GM21515 (cell line): Measurements from ENCODE around the gene CTNNA2.

Experiments
- ATAC-seq: cut with Tn5 transposase; IDR thresholded peaks from one replicate; pipeline ENCODE4 v1.9.1; 2021; ENCODE audit not compliant: unreplicated experiment

The CTNNA2 gene

DNA sequence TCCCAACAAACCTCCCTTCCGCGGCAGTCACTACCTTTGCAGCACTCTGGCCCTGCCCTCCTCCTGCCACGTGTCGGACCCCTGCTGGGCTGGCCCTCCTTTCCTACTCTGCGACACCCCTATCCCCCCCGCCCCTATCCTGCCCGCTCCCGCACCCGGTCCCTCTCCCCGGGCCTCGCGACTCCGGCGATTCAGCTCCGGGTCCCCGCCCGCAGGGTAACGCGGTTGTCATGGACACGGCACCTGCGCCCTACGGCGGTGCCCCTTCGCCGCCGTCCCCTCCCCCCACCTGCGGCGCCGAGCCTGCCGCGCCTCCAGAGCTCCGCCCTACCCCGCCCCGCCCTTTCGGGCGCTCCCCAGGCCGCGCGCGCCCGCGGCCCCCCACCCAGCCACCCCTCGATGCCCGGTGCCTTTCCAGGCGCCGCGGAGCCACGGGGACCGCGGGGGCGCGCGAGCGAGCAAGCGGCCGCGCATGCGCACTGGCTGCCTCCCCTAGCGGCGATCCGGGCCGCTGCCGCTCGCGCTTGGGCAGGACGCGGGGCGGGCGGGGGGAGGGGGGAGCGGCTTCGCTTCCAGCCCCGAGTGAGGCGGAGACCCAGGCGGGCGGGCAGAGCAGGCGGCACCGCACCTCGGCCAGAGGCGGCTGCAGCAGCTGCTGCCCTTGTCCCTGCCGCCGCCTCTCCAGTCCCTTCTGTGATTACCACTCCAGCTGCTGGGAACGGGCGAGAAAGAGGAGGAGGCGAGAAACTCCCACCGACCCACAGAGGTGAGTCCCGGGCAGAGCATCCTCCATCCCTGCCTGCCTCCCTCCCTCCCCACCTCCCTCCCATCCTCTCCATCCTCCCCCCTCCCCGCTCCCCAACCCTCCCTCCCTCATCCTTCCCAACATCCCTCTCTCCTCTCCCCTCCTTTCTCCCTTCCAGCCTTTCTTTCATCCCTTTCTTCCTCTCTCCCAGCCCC is at the start of gene CTNNA2:
Gene CTNNA2 (plus strand): TSS at position 610 of the 960 bp plus-strand sequence.
- ATAC-seq, result no peak

DNA sequence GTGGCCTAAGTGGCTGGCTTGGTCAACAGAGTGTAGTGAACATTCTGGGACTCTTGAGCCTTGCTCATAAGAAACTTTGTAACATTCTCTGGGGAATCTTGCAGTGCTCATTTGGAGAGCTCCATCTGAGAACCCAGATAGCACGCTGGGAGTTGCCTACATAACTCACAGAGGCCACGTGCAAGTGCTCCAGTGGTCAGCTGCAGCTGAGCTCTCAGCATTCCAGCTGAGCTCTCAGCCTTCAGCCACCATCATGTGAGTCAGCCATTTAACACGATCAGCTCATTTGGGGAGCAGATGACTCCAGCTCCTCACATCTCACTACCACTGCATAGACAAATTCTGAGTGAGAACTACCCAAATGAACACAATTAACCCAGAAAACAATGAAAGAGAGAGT is 25.5 kb upstream of the CTNNA2 start:
- no peak for ATAC-seq

DNA sequence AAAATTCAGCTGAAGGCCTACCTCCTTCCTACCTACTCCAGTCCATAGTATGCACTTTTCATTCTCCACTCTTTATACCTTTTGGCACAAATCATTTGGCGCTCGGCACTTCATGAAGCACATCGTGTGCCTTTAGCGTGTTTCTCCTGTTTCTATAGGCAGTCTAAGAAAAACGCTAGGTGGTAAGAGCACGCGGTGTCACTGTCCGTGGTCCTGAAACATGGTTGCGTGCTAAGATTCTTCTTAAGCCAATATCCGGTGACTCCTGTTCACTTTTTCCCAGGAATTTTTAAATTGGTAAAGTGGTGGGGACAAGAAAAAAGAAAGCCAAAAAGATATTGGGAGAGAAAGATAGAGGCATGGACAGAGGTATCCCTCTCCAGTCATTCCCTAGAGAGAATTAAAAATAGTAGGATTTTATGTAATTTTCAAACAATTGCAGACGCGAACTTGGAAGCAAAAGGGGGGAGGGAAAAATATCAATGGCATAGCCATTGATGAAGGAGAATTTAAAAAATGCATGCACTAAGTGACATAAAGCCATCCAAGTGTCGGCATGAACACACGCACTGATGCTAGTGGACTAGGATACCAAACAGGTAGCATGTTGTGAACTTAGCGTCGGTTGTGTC is 1.4 kb upstream of the CTNNA2 start:
- no peak for ATAC-seq

DNA sequence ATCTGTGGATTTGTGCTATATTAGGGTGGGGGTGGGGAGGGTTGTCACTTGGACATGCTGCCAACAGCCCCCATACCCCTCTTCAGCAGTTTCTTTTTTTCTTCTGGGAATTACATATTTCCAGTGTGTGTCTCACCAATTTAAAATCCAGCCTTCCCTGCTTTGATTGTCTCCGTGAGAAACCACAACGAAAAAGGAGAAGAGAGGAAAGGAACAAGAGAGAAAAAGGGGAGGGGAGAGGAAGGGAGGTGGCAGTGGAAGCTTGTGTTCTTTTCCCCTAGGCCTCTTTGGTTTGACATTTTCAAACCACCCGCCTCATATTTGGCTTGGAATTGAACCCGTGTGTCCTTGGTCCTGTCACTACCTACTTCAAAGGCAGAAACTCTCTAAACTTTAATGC is 860 bp downstream of the CTNNA2 start:
- ATAC-seq, result no peak

DNA sequence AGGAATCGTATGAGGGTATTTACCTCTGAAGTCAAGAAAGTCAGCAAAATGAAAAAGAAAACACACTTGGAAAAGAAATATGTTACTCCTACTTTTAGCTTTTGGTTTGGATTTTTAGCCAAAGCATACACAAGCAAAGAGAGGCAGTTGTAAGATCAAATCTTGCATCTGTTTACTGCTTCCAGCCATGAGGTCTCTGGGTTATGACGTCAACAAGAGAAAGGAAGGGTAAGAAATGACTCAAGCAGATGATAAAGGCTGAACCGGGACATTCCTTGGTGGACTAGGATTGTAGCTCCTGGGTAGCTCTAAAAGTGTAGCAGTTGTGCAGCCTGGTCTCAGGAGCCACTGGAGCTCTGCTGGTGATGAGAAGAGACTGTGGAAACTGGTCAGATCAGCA is 16.8 kb downstream of the CTNNA2 start:
- no peak for ATAC-seq

DNA sequence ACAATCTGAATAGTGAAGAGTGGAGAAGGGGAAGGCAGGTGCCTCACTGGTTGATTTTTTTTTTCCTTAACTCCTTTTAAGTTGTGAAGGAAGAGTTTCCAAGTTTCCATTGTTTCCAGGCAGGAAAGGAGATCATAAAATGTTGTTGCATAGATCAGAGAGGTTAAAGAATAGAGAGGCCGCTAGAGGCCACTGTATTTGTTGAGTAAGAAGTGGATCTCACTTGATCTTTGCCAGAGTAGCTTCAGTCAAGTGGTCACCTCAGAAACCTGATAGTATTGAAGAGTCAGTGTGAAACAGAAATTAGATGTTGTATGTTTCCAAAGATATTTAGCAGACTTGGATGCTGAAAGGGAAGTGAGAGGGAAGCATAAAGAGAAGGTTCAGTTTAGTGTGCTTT is 17.6 kb downstream of the CTNNA2 start:
- ATAC-seq, result no peak

DNA sequence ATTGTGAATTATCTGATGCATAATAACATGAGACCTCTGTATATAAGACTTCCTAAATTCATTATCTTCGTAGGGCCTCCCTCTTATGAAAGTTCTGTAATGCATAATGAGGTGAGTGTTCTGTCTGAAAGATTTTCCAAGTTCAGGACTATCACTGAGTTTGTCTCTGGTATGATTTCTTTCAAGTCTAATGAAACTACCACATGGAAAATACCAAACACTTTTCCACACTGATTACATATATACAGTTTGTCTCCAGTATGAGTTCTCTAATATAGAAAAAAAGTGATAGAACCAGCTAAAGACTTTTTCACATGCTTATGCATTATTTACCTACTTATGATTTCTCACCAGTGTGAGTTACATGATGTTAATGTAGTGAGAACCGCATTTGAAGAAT is 34.7 kb downstream of the CTNNA2 start:
- no peak for ATAC-seq

DNA sequence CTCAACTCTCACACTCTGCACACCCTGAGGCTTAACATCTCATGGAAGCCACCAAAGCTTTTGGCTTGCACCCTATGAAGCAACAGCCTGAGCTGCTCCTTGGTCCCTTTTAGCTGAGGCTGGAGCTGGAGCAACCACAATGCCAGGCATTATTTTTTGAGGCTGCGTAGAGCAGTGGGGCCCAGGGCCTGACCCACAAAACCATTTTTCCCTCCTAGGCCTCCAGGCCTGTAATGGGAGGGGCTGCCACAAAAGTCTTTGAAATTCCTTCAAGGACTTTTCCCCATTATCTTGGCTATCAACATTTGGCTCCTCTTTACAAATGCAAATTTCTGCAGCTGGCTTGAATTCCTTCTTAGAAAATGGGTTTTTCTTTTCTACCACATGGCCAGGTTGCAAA is 39.8 kb downstream of the CTNNA2 start:
- ATAC-seq, result no peak

DNA sequence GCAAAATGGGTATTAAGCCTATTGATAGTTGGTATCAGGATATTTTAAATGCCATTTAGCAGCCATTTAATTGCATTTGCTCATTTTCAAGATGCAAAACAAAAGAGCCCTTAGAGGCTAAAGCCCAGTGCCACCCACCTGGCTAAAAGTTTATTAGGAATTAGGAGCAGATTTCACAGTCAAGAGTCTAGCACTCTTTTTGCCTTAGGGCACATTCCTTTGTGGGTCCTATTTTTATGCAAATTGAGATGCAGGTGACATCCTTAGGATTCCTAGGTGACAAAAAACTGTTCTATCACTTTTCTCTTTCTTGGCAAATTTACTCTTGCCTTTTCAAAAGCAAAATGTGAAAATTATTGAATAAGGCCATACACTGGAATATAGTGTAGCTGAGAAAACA is 42.0 kb downstream of the CTNNA2 start:
- ATAC-seq, result no peak

DNA sequence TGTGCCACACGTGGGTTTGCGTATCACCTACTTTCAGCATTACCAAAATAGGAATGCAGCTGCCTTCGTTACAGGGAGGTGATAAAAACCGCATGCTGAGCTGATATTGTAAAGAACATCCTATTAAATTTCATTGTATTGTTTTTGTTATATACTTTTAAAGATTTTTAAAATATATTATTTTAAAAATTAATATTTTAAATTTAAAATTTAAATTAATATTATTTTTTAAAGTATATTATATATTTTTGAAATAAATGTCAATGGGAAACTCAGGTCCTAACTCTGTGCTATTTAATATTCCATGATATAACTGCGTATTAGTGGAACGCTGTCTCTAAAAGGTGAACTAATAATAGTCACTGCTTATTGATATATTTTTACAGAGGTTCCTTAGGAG is 51.2 kb downstream of the CTNNA2 start:
- ATAC-seq, result no peak

DNA sequence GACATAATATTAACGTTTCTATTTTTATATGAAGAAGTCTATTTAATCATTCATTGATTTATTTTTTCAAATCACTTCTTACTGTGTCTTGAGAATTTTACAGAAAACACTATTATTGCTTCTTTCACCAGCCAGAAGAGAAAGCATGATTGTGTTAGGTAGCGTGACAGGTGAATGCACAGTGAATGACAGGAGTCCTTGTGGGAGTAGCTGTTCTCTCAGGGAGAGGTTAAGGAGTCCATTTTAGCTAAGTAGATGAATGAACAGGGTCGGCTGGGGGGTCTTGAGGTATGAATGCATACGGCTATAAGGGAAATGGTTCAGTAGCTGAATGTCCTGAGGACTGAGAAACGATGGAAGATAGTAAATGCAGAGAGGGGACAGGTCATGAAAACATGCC is 56.2 kb downstream of the CTNNA2 start:
- ATAC-seq, result no peak

DNA sequence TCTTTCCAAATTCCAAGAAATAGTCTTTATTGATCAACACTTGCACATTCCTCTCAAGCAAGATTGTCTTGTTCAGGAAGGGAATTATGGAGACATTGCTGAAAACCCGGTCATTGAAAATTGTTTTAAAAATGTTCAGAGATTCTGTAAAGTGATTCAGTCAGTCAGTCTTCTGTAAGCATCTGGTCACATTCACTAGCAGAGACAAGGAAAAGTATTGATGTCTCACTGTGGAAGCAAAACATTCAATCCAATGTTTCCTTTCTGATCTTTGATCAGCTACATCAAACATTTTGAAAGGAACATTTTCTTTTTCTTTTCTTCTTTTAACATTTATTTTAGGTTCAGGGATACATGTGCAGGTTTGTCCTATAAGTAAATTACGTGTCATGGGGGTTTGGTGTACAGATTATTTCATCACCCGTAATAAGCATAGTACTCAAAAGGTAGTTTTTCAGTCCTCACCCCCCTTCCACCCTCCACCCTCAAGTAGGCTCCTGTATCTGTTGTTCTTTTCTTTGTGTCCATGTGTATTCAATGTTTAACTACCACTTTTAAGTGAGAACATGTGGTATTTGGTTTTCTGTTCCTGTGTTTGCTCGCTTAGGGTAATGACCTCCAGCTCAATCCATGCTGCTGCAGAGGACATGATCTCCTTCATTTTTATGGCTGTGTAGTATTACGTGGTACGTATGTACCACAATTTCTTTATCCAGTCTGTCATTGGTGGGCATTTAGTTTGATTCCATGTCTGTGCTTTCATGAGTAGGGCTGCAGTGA is 61.2 kb downstream of the CTNNA2 start:
- no peak for ATAC-seq

DNA sequence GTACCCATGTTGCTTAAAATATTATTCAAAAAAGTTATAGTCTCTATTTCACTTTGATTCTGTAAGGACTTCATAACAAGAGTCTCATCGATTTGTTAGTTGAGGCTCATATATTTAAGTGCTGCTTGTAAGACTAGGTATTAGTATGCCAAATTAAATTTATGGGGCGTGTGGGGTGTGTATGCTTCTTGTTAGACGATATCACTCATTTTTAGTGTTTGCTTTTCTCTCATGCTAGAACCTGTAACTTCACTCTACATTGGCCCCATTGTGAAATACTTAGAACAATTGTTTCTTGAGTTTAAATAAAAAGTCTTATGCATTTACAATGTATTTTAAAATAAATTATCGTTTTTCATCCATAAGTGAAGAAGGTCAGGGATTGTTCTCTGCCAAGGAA is 63.6 kb downstream of the CTNNA2 start:
- ATAC-seq, result no peak

DNA sequence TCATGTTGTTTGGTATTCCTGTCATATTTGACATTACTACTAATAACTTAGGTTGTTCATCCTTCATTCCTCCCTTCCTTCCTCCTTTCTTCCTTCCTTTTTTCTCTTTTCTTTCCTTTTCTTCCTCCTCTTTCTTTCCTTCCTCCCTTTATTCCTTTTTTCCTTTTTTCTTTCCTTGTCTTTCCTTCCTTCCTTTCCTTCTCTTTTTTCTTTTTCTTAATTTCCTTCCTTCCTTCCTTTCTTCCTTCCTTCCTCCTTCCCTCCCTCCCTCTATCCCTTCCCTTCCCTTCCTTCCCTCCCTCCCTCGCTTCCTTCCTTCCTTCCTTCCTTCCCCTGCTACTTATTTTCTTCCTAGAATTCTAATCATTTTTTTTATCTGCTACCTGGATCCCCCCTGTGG is 66.1 kb downstream of the CTNNA2 start:
- ATAC-seq, result no peak

DNA sequence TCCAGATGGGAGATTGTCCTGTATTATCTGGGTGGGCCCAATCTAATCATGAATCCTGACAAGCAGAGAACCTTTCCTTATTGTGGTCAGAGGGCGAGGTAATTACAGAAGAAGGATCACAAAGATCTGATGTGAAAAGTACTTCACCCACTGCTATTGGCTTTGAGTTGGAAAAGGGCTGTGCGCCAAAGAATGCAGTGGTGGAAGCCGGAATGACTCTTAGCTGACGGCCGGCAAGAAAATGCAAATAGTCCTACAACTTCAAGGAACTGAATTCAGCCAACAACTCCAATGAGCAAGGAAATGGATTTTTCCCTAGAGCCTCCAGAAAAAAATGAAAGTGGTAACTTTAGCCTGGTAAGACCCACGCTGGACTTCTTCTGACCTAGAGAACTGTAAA is 67.3 kb downstream of the CTNNA2 start:
- ATAC-seq, result no peak

DNA sequence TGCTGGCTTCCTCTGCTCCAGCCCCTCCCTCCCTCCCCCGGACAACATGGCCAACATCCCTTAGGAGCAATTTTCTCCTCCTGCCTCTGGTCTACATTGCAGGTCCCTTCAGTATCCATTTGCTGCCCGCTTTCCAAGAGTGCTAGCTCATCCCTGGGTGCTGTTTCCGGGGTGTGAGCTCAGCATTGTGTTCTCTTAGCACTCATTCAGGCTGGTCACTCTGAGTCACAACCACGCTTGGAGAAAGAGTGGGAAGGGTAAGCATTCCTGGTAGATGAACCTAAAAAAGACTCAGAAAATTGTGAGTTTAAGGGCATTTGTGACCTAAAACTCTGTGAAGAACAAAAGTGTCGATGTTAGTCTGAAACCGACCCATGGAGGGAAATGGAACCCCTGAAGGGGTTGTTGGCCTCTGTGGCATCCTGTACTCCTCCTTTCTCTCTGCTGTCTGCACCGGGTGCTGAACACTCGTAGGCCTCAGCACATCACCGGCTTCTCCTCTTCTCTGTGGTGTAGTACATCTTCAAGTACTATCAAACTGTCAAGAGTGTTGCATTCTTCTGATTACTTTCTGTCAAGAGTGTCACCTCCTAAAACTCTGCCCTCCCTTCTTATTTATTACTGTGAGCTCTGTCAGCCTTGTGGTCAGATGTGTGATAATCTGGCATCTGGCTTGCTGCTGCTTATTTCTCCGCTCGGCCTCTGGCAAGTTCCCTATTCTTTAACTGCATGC is 73.0 kb downstream of the CTNNA2 start:
- no peak for ATAC-seq

DNA sequence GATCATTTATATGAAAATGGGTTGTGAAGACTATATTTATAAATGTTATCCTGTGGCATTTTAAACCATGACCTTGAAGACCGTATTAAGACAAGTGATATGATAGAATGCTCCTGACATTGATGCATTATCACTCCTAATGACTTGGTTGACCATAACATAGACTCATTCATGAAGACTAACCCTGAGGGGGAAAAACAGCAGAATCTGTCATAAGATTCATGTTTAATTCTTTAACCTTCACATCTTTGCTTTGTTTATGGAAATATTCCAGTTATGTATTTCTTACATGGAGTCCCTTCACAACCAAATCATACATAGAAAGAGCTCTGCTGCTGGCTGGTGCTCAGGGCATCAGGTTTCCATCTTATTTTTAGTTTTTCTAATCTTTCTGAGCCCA is 78.4 kb downstream of the CTNNA2 start:
- no peak for ATAC-seq

DNA sequence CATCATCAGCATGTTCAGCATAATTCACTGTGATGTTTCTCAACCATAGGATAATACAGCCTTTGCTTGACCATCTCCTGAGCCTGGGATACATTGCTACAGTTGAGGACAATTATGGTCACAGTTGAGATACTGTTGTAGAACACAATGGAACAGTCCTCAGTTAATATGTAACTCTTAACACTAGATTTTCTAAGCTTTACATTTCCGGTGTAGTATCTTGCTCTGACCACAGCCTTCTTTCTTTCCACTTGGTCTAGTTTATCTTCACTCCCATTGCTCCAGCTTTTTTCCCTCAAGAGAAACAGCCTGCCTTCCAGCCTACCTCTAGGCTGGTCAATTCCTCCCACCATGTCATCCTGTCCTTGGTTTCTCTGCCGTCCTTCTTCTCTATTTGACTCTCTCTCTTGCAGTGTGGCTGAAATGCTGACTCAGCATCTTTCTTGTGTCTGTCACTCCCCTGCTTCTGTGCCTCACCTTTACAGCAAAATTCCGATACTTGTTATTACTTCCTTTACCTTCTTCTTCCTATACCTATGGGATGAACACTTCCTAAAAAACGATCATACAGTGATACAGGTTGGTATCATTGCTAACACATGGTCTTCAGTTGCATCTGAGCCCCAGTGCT is 80.5 kb downstream of the CTNNA2 start:
- no peak for ATAC-seq

DNA sequence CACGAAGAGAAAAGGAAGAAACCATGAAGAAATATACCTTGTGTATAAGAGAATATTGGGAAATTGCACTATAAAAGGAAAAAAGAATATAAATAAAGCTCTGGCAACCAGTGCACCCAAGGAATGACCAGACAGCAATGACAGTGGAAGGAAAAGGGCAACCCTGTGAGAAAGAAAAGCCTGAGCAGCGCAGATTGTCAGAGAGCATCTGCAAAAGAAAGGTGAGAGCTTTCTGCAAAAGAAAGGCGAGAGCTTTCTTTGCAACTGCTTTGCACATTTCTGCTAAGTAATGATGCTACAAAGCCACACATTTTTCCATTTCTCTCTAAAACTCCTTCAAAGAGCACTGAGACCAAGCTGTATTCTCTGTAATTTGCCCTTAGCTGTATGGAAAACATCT is 83.6 kb downstream of the CTNNA2 start:
- no peak for ATAC-seq

DNA sequence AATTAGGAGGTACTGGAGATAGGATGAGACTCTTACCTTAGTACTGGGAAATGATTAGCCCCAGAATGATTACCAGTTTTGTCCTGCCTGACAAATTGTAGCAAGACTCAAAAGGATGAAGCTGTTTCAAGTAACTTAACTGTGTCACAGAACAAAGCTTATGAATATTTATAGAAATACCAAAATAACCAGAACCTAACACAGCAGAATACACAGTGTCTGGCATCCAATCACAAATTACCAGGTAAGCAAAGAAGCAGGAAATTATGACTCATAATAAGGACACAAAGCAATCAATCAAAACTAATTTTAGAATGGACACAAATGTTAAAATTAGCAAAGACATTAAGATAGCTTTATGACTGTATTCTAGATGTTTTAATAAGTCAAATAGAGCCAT is 91.9 kb downstream of the CTNNA2 start:
- ATAC-seq, result no peak
